Neural cell (in vitro differentiated cells): ENCODE data around the gene ABCA2.
"Not testable (repeated sequence)": the region's sequence is repeated elsewhere in the genome, so short reads cannot be mapped to it uniquely, and the experiment has no call there.

Experiments
- EP300 ChIP-seq: fragments of 450-650 bp; conservative IDR thresholded peaks from 2 replicates; pipeline ENCODE4 v1.6.1; 2014; ENCODE audit warnings: antibody characterized with exemption, mild to moderate bottlenecking, moderate library complexity; ENCODE audit not compliant: poor library complexity, severe bottlenecking
- EZH2 ChIP-seq: fragments of 200-600, 300-800 bp; shearing (Covaris generic), sonication (generic); IDR thresholded peaks from 2 replicates; pipeline ENCODE4 v1.6.1; 2014; ENCODE audit warnings: antibody characterized with exemption, low read length, borderline replicate concordance, mild to moderate bottlenecking; ENCODE audit not compliant: insufficient read depth, poor library complexity, severe bottlenecking
- MXI1 ChIP-seq: fragments of 450-650 bp; conservative IDR thresholded peaks from 2 replicates; pipeline ENCODE4 v1.6.1; 2014; ENCODE audit warnings: antibody characterized with exemption, mild to moderate bottlenecking; ENCODE audit not compliant: poor library complexity, severe bottlenecking
- POLR2AphosphoS5 ChIP-seq: IDR thresholded peaks from 2 replicates; pipeline ENCODE4 v1.6.1; 2012
- TAF1 ChIP-seq: IDR thresholded peaks from 2 replicates; pipeline ENCODE4 v1.6.1; 2012; ENCODE audit warnings: low read depth
- TF ChIP-seq, protein P1 (sequence below): fragments of 450-650 bp; IDR thresholded peaks from 2 replicates; pipeline ENCODE4 v1.5.1; 2014; ENCODE audit warnings: antibody characterized with exemption, mild to moderate bottlenecking, moderate library complexity; ENCODE audit not compliant: poor library complexity, severe bottlenecking

DNA sequence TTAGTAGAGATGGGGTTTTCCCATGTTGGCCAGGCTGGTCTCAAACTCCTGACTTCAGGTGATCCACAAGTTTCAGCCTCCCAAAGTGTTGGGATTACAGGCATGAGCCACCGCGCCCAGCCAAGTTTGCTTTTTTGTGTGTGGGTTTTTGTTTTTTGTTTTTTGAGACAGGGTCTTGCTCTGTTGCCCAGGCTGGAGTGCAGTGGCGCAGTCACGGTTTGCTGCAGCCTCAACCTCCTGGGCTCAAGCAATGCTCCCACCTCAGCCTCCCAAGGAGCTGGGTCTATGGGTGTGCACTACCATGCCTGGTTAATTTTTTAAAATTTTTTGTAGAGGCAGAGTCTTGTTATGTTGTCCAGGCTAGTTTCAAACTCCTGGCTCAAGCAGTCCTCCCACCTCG is 5.4 kb upstream of the ABCA2 start:
- TF ChIP-seq EP300, EZH2, POLR2AphosphoS5, MXI1, TAF1: not testable (repeated sequence)
- TF ChIP-seq, protein P1, sequence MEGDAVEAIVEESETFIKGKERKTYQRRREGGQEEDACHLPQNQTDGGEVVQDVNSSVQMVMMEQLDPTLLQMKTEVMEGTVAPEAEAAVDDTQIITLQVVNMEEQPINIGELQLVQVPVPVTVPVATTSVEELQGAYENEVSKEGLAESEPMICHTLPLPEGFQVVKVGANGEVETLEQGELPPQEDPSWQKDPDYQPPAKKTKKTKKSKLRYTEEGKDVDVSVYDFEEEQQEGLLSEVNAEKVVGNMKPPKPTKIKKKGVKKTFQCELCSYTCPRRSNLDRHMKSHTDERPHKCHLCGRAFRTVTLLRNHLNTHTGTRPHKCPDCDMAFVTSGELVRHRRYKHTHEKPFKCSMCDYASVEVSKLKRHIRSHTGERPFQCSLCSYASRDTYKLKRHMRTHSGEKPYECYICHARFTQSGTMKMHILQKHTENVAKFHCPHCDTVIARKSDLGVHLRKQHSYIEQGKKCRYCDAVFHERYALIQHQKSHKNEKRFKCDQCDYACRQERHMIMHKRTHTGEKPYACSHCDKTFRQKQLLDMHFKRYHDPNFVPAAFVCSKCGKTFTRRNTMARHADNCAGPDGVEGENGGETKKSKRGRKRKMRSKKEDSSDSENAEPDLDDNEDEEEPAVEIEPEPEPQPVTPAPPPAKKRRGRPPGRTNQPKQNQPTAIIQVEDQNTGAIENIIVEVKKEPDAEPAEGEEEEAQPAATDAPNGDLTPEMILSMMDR, result not testable (repeated sequence)
